ENCODE results near the gene TMEM229B. TPM values are rescaled to one million over a fixed set of nuclear protein-coding genes. Genes with fewer than 3 reads are reported as not detected.

The TMEM229B gene
- total RNA-seq, 6 experiments from 2014 or later, result 0.06 to 1.8 (median 1.2) TPM

DNA sequence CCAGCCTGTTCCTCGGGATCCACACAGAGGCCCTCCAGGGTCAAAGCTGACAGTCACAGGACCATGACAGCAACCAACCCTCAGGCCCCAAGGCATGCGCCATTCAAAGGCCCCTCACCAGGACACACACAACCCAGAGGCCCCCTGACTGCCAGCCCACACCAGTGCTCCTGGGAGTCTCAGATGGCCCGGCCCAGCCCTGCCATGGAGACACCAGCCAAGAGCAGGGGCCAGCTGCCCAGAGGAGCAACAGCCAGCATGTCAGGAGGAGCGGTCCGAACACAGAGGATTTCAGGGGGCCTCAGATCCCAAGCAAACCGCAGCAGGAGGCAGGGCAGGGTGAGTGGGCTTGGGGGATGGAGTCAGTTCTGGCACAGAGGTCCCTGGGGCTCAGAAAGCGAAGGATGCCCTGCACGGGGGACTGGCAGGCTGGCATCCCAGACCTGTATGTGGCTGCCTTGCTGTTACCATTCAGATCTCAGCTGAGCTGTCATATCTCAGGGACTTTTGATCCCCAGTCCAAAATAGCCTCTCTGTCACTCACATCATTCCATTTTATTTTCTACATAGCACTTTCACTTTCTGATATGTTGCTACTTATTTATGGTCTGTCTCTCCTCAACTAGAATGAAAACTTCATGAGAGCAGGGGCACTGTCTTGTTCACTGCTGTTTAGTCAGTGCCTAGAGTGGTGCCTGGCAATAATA is 4.8 kb downstream of the TMEM229B start:
- TF ChIP-seq, protein P1, sequence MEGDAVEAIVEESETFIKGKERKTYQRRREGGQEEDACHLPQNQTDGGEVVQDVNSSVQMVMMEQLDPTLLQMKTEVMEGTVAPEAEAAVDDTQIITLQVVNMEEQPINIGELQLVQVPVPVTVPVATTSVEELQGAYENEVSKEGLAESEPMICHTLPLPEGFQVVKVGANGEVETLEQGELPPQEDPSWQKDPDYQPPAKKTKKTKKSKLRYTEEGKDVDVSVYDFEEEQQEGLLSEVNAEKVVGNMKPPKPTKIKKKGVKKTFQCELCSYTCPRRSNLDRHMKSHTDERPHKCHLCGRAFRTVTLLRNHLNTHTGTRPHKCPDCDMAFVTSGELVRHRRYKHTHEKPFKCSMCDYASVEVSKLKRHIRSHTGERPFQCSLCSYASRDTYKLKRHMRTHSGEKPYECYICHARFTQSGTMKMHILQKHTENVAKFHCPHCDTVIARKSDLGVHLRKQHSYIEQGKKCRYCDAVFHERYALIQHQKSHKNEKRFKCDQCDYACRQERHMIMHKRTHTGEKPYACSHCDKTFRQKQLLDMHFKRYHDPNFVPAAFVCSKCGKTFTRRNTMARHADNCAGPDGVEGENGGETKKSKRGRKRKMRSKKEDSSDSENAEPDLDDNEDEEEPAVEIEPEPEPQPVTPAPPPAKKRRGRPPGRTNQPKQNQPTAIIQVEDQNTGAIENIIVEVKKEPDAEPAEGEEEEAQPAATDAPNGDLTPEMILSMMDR (IDR thresholded peaks at IDR 0.05), result no peak
- TF ChIP-seq POLR2A (IDR thresholded peaks at IDR 0.05), result no peak
- no peaks in the 10 kb centered on the region for H3K36me3 ChIP-seq
- H3K27me3 ChIP-seq, result no peaks in the 10 kb centered on the region
- DNase-seq (no peak), ATAC-seq (no peak)
- 90% methylated on average over 2 of the region's 8 CpGs for WGBS (ENCODE audit: insufficient coverage, low coverage, low lambda C conversion rate, missing lambda C conversion rate)
- H3K4me1 ChIP-seq, result no peaks in the 10 kb centered on the region
- no peaks in the 10 kb centered on the region for H3K9me3 ChIP-seq
- no peak overlapping the region for H3K27ac ChIP-seq
- no peak overlapping the region for H3K4me3 ChIP-seq
- intact Hi-C loops (cut with DNase I), result no loop called here

DNA sequence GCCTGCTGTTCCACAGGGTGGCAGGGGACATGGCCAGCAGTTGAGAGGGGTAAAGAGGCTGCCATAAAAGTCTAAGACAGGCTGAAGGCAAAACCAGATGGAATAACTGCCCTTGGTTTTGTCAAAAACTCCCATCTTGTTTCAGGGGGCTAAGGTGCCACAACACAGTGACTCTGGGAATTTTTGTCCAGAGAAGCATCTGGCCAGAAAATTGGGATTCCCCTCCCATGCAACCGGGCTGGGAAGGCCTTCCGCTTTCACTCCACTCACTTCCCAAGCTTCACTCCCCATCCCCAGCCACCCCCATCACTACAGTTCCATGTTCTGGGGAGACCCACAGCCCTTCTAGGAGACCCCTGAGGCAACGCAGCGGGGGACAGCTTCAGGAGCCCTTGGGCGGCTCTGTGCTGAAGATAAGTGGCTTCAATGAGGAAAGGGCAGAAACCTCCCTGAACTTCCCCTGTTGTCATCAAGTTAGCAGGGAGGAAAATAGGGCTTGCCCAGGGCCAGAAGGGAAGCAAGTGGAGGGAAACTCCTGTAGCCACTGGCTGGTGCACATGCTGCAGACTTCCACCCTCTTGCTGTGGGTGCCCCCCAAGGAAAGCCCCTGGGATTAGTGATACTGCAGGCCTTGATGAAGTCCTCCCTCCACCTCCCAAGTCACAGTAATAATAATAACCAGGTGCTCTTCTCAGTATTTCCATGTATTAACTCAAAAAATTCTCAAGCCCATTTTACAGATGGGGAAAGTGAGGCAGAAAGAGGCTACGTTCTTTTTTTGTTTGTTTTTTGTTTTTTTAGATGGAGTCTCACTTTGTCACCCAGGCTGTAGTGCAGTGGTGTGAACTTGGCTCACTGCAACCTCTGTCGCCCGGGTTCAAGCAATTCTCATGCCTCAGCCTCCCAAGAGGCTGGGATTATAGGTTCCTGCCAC is 6.0 kb downstream of the TMEM229B start:
- Histone ChIP-seq H3K9me3 (no peaks in the 10 kb centered on the region), H3K4me1 (no peaks in the 10 kb centered on the region), H3K27me3 (no peaks in the 10 kb centered on the region), H3K27ac (no peak overlapping the region), H3K36me3 (no peaks in the 10 kb centered on the region), H3K4me3 (no peak overlapping the region)
- no peak for ATAC-seq
- WGBS (ENCODE audit: insufficient coverage, low coverage, low lambda C conversion rate, missing lambda C conversion rate), result 89% methylated on average over 5 of the region's 8 CpGs
- no peak for DNase-seq
- TF ChIP-seq, protein P1 (IDR thresholded peaks at IDR 0.05), result no peak
- TF ChIP-seq POLR2A (IDR thresholded peaks at IDR 0.05), result no peak
- intact Hi-C loops (cut with DNase I), result no loop called here

DNA sequence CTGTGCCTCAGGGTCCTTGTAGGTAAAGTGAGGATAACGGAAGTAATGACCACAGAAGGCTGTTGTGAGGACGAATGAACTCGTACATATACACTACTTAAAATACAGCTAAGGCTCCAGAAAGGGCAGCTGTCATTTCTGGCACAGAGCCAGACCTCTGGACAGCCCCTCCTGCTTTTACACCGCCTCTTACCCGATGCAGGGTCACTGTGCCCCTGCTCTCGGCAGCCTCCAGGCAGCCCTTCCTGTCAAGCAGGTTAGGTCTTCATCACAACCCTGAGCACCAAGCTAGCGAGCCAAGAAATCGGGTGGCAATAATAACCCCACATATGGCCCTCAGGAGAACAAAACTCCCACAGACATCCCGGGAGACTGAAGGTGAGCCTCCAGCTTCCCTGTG is 8.5 kb downstream of the TMEM229B start:
- no peak overlapping the region for H3K27ac ChIP-seq
- no peaks in the 10 kb centered on the region for H3K36me3 ChIP-seq
- no peaks in the 10 kb centered on the region for H3K4me1 ChIP-seq
- TF ChIP-seq, protein P1 (IDR thresholded peaks at IDR 0.05), result no peak
- no peak for TF ChIP-seq POLR2A (IDR thresholded peaks at IDR 0.05)
- ATAC-seq (no peak), DNase-seq (no peak)
- H3K4me3 ChIP-seq, result no peak overlapping the region
- no peaks in the 10 kb centered on the region for H3K27me3 ChIP-seq
- H3K9me3 ChIP-seq, result no peaks in the 10 kb centered on the region
- WGBS (ENCODE audit: insufficient coverage, low coverage, low lambda C conversion rate, missing lambda C conversion rate), result 78% methylated on average over 4 of the region's 9 CpGs
- intact Hi-C loops (cut with DNase I), result no loop called here

DNA sequence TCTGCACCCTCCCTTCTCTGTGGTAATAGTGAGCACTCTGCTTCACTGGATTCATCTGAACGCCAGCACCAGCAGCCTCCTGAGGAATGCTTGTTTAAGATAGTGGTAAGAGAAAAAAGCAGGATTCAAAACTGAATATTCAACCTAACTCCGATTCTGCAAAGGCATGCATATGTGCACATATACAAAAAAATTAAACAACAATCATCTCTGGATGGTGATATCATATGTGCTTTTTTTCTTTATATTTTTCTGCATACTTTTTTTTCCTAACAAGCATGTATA is 9.8 kb downstream of the TMEM229B start:
- intact Hi-C loops (cut with DNase I), result no loop called here
- WGBS (ENCODE audit: insufficient coverage, low coverage, low lambda C conversion rate, missing lambda C conversion rate), result 70% methylated on average over 2 of the region's 2 CpGs
- H3K27ac ChIP-seq, result no peak overlapping the region

More for the DNA sequence above, 9.8 kb downstream of the TMEM229B start:
- ATAC-seq, result no peak
- Histone ChIP-seq H3K4me3 (no peak overlapping the region), H3K4me1 (no peaks in the 10 kb centered on the region), H3K36me3 (no peaks in the 10 kb centered on the region), H3K9me3 (no peaks in the 10 kb centered on the region), H3K27me3 (no peaks in the 10 kb centered on the region)
- no peak for DNase-seq
- TF ChIP-seq POLR2A (IDR thresholded peaks at IDR 0.05), result no peak
- TF ChIP-seq, protein P1 (IDR thresholded peaks at IDR 0.05), result no peak

Data from right lobe of liver (tissue), 6 donors.